ENCODE results near the gene ADSS1. TPM values are rescaled to one million over a fixed set of nuclear protein-coding genes. Genes with fewer than 3 reads are reported as not detected.

Gene ADSS1
- 10 to 100 TPM; 18.3 to 44.4 TPM for total RNA-seq

GRCh38 chr14:104723651-104724406, at the start of gene ADSS1:
TSS of gene ADSS1 (plus strand) at chr14:104724229. CDS start at chr14:104724271, 42 bp downstream.
- intact Hi-C loops (cut with DNase I) = no loop called here
- H3K27ac ChIP-seq = peak within 1 kb of the TSS; percentile 40 to 56
- DNase-seq (ENCODE audit: low spot score) = peak; percentile 44

GRCh38 chr14:104675447-104675846, 48.6 kb upstream of the ADSS1 start:
- no peak overlapping the region for H3K27ac ChIP-seq
- H3K27me3 ChIP-seq (replicated peaks; ENCODE audit: insufficient read depth) = no peaks in the 10 kb centered on the region
- no peak overlapping the region for H3K4me3 ChIP-seq
- H3K9me3 ChIP-seq = no peaks in the 10 kb centered on the region
- 95% methylated on average over 2 of the region's 2 CpGs for WGBS
- intact Hi-C loops (cut with DNase I) = no loop called here
- no peaks in the 10 kb centered on the region for H3K36me3 ChIP-seq
- TF ChIP-seq POLR2AphosphoS5 (IDR thresholded peaks at IDR 0.05) (no peak), POLR2A (IDR thresholded peaks at IDR 0.05) (no peak), CTCF (IDR thresholded peaks at IDR 0.05) (no peak)
- H3K4me1 ChIP-seq (replicated peaks) = peaks cover 9% of the 10 kb centered on the region
- no peak for DNase-seq (ENCODE audit: low spot score)

More at GRCh38 chr14:104723651-104724406, at the start of gene ADSS1:
- WGBS = 3% methylated on average over 66 of the region's 82 CpGs
- Histone ChIP-seq H3K4me3 (peak within 1 kb of the TSS; percentile 67 to 73), H3K9me3 (no peaks in the 10 kb centered on the region), H3K4me1 (replicated peaks) (no peaks in the 10 kb centered on the region), H3K36me3 (no peaks in the 10 kb centered on the region), H3K27me3 (replicated peaks; ENCODE audit: insufficient read depth) (no peaks in the 10 kb centered on the region)
- TF ChIP-seq CTCF (IDR thresholded peaks at IDR 0.05) (peak; percentile 79 to 95 (median 84)), POLR2A (IDR thresholded peaks at IDR 0.05) (peak; percentile 56), POLR2AphosphoS5 (IDR thresholded peaks at IDR 0.05) (no peak)

GRCh38 chr14:104676130-104676693, 47.8 kb upstream of the ADSS1 start:
- intact Hi-C loops (cut with DNase I) = no loop called here
- no peak for TF ChIP-seq CTCF (IDR thresholded peaks at IDR 0.05)
- TF ChIP-seq POLR2A (IDR thresholded peaks at IDR 0.05) = no peak
- no peak for TF ChIP-seq POLR2AphosphoS5 (IDR thresholded peaks at IDR 0.05)
- Histone ChIP-seq H3K27me3 (replicated peaks; ENCODE audit: insufficient read depth) (no peaks in the 10 kb centered on the region), H3K4me1 (replicated peaks) (peaks cover 12% of the 10 kb centered on the region), H3K4me3 (no peak overlapping the region), H3K36me3 (no peaks in the 10 kb centered on the region), H3K9me3 (no peaks in the 10 kb centered on the region), H3K27ac (no peak overlapping the region)
- 93% methylated on average over 7 of the region's 7 CpGs for WGBS
- DNase-seq (ENCODE audit: low spot score) = no peak

GRCh38 chr14:104676694-104677511, 47.1 kb upstream of the ADSS1 start:
- peak overlapping the region; percentile 80 to 81 for H3K27ac ChIP-seq
- DNase-seq (ENCODE audit: low spot score) = no peak
- intact Hi-C loops (cut with DNase I) = no loop called here
- H3K27me3 ChIP-seq (replicated peaks; ENCODE audit: insufficient read depth) = no peaks in the 10 kb centered on the region
- no peaks in the 10 kb centered on the region for H3K36me3 ChIP-seq
- WGBS = 22% methylated on average over 29 of the region's 29 CpGs
- TF ChIP-seq CTCF (IDR thresholded peaks at IDR 0.05) (peak in 1 of 4 experiments; percentile 5), POLR2A (IDR thresholded peaks at IDR 0.05) (no peak)
- peaks cover 19% of the 10 kb centered on the region for H3K4me1 ChIP-seq (replicated peaks)
- H3K4me3 ChIP-seq = peak overlapping the region; percentile 36 to 45
- H3K9me3 ChIP-seq = no peaks in the 10 kb centered on the region
